AML-193 (cell line): ENCODE data around the gene DPY19L3.
"Not testable (repeated sequence)": the region's sequence is repeated elsewhere in the genome, so short reads cannot be mapped to it uniquely, and the experiment has no call there.

Experiments
- DNase-seq, 2 experiments: peaks; one replicate each; lab custom pipeline; 2025; lab: John Stamatoyannopoulos, UW

The DPY19L3 gene

DNA sequence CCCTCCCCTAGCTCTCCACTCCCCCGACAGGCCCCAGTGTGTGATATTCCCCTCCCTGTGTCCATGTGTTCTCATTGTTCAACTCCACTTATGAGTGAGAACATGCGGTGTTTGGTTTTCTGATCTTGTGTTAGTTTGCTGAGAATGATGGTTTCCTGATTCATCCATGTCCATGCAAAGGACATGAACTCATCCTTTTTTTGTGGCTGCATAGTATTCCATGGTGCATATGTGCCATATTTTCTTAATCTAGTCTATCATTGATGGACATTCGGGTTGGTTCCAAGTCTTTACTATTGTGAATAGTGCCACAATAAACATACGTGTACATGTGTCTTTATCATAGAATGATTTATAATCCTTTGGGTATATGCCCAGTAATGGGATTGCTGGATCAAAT lies 106.9 kb downstream of the DPY19L3 start:
- not testable (repeated sequence) for DNase-seq

DNA sequence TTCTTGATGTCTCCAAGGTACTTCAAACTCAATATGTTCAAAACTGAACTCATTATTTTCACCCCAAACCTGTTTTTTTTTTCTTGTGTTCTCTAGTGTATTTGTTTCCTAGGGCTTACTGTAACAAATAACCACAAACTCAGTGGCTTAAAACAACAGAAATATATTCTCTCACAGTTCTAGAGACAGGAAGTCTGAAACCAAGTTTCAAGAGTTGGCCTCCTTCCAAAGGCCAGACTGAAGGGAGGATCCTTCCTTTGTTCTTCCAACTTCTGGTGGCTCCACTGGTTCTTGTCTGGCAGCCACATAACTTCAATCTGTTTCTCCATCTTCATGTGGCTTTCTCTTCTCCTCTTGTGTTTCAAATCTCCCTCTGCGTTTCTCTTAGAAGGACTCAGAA lies 113.5 kb downstream of the DPY19L3 start:
- DNase-seq: no peak

DNA sequence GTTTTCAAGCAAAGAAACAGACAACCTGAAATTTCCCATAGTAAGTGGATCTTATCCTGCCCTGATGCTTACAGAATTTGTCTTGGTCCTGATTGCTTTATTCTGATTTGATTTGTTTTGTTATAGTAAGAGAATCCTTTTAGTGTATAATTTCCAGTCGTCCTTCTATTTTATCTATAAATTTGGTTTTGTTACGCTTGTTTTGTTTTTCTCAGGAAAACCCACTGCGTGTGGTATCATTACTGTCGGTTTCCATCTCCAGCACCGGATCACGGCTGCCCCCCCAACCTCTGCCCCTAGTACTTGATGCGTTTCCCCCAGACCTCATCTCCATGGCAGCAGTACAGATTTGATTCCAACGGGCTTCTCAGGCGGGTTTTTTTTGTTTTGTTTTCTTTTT lies 117.4 kb downstream of the DPY19L3 start:
- no peak for DNase-seq

DNA sequence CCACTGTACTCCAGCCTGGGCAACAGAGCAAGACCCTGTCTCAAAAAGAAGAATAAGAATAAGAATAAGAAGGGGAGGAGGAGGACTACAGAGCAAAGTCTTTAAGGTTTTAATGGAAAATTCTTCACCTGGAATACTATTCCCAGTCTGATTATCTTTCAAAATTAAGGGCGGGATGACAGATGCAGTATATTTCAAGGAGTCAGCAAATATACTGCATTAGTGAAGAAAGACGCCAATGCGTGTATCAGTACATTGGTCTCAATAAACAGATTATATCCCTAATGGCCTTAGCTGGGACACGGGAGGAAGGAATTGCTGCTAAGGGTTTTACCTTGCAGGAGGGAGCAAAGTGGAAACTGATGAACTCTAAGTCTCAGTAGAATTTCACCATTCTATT lies 121.3 kb downstream of the DPY19L3 start:
- DNase-seq: no peak

DNA sequence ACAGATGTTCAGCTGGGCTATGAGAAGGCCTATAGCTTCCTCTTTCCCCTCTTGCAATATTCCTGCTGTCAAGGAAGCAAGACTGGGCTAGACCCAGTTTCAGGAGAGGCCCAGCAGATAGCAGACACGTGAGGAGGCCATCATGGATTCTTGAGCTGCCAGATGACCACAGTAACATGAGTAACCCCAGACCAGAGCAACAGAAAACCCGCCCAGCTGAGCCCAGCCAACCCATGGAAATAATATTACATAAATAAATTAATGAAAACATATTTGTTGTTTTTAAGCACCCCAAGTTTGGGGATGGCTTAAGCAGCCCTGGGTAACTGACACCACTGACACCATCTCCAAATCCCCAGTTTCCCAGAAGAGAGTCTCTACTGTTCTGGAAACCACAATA lies 125.2 kb downstream of the DPY19L3 start:
- no peak for DNase-seq

DNA sequence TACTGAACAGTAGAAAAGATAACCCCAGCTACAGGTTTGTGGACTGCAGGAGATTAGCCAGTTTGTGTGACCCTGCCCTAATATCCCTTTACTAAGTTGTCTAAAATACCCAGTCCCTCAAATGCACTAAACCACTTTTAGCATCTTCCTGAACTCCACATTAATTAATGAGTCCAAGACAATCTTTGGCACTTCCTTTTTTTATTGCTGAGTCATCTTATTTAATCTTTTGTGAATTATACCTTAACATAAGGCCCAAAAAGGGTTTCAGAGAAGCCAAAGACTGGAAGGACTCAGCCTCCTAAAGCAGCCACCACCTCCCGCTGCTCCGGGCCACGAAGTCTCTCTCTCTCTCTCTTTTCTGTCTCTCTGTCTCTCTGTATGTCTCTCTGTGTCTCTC lies 126.7 kb downstream of the DPY19L3 start:
- no peak for DNase-seq
